Spleen (tissue), 7 donors: ENCODE results near the gene BAK1.

Experiments used
- CTCF ChIP-seq, 11 experiments: fragments of 200-600 bp in 7 of 11; fragments of 450-650 bp in 4 of 11; sonication (generic) in 4 of 11; IDR thresholded peaks in 8 of 11; conservative IDR thresholded peaks in 3 of 11; 1 replicate in 7 of 11; 2 replicates in 4 of 11; pipeline versions ENCODE4 v1.4.0 to v1.8.0; 2016 to 2021; ENCODE audit warnings: antibody characterized with exemption in 11 of 11, inconsistent platforms in 4 of 11, mild to moderate bottlenecking in 1 of 11
- POLR2A ChIP-seq, 3 donors: fragments of 450-650 bp; IDR thresholded peaks; one replicate each; pipeline ENCODE4 v1.5.1; 2017; ENCODE audit warnings: antibody characterized with exemption in 3 of 3, mild to moderate bottlenecking in 1 of 3
- POLR2AphosphoS5 ChIP-seq, 3 donors: sonication (generic); formaldehyde crosslinking; IDR thresholded peaks; one replicate each; pipeline ENCODE4 v1.5.1; 2017; ENCODE audit warnings: antibody characterized with exemption in 3 of 3
- donor health status: DM: no; HTN: no; CAD: no; lungs with moderate emphysema.
- donor health status: DM: no; HTN: no; CAD: no.
- donor health status: DM: no; HTN: no; CAD: no.

DNA sequence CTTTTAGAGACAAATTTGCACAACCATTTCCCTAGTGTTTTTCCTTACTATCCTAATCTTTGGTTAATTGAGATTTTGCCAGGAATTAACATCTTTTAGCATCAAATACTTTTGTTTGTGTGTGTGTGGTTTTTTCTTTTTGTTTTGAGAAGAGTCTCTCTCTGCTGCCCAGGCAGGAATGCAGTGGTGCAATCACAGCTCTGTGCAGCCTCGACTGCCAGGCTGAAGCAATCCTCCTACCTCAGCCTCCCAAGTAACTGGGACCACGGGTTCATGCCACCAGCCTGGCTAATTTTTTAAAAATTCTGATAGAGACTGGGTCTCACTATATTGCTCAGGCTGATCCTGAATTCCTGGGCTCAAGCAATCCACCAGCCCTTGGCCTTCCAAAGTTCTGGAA is 28.5 kb downstream of the BAK1 start:
- TF ChIP-seq CTCF (IDR thresholded peaks at IDR 0.05 in 8 of 11, conservative IDR thresholded peaks at IDR 0.05 in 3 of 11) (no peak), POLR2A (IDR thresholded peaks at IDR 0.05) (no peak), POLR2AphosphoS5 (IDR thresholded peaks at IDR 0.05) (no peak)
